ENCODE results near the gene SMCR8.
"Not testable (repeated sequence)": the region's sequence is repeated elsewhere in the genome, so short reads cannot be mapped to it uniquely, and the experiment has no call there.

SMCR8 gene

DNA sequence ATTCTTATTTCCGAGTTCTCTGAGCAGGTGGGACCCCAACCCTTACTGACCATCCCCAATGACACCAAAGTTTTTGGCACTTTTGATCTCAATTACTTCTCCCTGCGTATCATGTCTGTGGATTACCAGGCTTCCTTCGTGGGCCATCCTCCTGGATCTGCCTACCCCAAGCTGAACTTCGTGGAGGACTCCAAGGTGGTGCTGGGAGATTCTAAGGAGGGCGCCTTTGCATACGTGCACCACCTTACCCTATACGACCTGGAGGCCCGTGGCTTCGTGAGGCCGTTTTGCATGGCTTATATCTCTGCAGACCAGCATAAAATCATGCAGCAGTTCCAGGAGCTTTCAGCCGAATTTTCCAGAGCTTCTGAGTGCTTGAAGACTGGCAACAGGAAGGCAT lies 868 bp downstream of the SMCR8 start:
- no peak for DNase-seq (ENCODE audit: low read depth, low spot score)

DNA sequence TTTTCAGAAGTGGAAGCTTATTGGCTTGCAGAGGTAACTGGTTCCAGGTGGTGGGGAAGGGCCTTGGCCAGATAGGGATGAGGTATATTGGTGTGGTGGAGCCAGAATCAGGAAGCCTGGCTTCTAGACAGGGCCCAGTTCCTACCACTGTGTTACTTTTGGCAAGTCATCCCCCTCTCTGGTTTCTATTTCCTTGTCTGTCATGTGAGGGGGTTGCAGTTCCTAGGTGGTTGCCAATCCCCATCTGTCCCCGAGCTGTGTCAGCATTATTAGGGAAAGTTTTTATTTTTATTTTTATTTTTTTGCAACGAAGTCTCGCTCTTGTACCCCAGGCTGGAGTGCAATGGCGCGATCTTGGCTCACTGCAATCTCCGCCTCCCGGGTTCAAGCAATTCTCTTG lies 3.0 kb downstream of the SMCR8 start:
- no peak for DNase-seq (ENCODE audit: low read depth, low spot score)

DNA sequence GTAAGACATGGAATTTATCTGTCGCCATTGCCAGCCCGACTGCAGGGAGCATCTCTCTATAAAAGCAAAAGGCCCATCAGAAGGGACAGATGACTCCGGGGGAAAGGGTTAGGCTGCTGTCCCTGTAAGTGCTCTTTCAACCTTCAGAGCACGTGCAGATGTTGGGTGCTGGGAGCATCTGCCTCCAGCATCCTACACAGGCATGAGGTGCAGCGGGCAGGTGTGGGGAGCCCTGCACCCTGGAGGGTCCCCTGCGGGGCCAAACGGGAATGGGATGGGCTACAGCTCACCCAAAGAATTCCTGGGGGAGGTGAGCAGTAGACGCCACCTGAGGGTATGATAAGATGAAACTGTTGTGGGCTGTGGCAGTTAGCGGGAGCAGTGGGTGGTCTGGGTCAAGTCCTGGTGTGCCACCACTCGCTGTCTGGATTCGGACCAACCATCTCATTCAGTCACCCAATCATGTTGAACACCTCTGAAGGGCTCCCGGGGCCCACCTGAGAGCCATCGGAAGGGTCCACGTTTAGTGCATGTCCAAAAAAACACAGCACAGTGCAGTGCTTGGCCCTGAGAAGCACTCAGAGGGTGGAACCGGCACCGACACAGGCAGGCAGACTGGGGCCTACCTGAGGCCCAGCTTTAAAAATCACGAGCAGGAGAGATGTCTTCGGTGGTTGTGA lies 3.8 kb downstream of the SMCR8 start:
- no peak for DNase-seq (ENCODE audit: low read depth, low spot score)

DNA sequence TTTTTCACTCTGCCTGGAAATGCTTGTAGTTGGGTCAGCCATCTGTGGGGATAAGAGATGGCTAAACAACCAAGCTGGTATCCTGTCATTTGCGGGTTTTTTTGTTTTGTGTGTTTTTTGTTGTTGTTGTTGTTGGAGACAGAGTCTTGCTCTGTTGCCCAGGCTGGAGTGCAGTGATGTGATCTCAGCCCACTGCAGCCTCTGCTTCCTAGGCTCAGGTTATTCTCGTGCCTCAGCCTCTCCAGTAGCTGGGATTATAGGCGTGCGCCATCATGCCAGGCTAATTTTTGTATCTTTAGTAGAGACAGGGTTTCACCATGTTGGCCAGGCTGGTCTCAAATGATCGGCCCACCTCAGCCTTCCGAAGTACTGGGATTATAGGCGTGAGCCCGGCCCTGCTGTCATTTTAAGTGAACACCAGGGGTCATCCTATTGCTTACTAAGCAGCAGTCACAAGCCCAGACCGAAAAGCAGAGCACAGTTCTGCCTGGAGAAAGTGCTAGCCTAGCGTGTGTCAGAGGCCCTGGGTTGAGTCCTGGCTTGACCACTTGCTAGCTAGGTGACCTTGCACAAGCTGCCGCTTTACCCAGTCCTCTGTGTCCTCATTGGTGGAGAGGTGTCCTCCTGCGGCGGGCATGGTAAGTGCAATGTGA lies 4.6 kb downstream of the SMCR8 start:
- no peak for DNase-seq (ENCODE audit: low read depth, low spot score)

DNA sequence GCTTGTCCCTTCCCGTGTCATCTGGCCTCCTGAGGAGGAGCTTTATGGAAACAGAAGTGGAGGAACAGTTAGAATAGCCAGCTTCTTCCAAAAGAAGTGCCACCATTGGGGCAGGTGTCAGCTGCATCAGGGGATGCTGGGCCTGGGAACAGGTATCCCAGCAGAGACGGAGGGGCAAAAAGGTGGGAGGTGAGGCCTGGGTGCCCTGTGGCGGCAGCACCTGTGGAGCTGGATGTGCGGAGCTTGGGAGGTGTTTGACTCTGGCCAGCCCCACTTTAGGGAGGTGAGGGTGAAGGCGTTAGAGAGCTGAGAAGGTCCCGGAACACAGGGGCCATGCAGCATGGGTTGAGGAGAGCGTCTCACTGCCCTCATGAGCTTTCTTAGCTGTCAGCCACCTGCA lies 5.2 kb downstream of the SMCR8 start:
- no peak for DNase-seq (ENCODE audit: low read depth, low spot score)

DNA sequence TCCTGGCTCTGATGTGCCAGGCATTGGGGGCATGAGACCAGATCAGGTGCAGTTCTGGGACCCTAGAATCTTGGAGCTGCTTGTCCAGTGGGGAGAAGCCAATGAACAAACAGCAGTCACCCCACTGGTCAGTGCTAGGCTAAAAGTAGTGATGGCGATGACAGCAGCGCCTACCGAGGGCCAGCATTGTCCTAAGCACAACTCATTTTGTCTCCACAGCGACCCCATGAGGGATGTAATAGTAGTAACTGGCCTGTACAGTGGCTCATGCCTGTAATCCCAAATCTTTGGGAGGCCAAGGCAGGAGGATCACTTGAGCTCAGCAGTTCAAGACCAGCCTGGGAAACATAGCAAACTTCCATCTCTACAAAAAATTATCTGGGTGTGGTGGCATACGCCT lies 6.2 kb downstream of the SMCR8 start:
- no peak for DNase-seq (ENCODE audit: low read depth, low spot score)

DNA sequence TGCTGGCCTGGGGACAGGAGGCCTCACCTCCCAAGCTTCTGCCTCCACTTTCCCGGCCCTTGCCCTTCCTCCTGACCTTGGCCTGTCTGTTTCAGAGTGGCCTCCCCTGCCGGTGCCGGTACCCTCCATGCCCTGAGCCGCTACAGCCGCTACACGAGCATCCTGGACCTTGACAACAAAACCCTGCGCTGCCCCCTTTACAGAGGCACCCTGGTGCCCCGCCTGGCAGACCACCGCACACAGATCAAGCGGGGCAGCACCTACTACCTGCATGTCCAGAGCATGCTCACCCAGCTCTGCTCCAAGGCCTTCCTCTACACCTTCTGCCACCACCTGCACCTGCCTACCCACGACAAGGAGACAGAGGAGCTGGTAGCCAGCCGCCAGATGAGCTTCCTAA lies 7.4 kb downstream of the SMCR8 start:
- no peak for DNase-seq (ENCODE audit: low read depth, low spot score)

DNA sequence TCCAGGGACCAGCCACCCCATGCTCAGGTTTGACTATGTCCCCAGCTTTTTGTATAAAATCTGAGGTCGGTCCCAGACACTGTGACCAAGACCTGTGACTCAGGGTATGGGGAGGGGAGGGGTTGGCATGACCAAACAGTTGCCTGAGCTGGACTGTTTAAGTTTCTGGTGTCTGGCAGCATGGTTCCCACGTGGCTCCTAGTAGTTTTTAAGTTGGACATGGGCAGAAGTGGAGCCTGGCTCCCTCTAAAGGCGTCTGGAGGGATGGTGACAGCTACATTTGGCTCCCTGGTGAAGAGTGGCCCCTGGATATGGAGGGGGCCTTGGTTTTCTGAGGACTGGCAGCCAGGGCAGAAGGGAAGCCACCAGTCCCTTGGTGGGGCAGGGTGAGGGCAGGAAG lies 7.9 kb downstream of the SMCR8 start:
- DNase-seq (ENCODE audit: low read depth, low spot score), result no peak

DNA sequence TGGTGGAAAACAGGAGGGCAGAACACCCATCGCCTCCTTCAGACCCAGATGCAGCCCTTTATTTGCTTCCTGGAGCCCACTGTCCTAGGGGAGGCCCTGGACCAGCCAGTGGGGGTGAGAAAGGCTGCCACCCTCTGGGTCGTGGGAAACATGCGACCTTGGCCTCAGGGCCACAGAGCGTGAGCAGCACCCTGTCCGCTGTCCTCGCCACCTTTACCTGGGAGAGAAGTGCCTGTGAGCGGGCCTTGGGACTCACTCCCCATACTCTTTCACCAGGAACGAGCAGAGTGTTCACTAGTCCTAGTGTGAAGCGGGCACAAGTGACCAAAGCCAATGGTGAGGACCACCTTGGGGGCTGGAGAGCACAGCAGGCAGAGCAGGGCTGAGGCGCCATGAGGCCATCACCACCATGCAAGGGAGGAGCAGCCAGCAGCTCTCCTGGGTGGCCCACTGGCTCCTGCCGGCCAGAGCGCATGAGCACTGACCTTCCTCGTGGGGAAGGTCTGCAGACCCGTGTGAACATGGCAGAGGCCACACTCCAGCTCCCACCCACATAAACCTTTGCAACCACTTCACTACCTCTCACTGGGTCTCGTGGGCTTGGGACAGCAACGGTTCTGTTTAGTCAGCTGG lies 8.5 kb downstream of the SMCR8 start:
- DNase-seq (ENCODE audit: low read depth, low spot score), result no peak

DNA sequence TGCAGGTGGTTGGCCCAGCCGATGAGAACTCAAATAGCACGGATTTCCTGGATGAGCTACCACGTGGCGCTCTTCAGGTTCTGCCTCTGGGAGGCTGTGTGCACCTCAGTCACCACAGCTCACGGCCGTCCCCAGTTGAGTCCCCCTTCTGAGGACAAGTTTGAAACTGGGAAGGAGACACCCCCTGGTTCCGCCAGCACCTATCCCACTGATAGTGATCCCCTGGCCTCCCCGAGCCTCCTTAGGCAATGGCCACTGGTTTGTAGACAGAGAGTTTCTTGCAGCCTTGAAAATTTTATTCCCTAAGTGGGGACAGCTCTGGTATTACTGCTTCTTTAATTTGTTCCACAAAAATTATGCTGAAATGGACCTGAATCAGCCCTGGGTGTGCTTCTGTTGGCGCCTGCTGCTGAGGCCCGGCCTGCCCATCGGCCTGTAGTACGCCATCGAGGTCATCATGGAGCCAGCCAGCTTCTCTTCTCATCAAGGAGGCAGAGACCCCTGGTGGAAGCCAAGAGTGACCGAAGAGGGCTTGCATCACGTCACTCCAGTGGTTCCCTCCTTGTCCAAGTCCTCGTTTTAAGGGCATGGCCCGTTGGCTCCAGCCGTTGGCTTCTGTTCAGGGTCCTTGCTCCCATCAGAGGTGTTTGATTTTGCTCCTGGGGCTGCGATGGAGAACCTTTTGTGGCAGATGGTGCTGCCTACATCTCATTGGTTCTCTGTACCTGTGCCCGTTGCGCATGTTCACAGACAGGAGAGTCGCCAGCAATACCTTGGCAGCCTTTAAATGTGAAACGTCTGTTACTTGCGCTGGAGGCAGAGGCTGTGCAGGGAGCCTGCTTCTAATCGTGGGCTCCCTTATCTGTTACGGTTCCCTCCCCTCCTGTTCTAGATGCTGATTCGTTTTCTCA lies 9.3 kb downstream of the SMCR8 start:
- DNase-seq (ENCODE audit: low read depth, low spot score), result no peak

DNA sequence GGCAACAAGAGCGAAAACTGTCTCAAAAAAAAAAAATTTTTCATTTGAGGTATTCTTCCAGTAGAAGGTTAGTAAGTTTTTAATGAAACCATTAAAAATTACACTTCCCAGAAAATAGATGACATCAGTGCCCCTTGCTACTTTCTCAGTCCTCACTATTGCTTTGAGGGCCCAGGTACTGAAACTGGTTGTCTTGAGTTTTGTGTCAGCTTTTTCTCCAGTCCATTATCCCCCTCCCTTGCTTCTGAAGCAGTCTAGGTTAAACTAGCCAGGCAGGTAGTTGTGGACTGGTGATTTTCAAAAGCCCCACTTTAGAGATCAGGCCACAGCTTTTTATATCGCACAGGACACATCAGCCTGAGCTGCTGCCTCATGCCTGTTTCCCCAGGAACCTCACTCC lies 10.9 kb downstream of the SMCR8 start:
- DNase-seq (ENCODE audit: low read depth, low spot score), result no peak

DNA sequence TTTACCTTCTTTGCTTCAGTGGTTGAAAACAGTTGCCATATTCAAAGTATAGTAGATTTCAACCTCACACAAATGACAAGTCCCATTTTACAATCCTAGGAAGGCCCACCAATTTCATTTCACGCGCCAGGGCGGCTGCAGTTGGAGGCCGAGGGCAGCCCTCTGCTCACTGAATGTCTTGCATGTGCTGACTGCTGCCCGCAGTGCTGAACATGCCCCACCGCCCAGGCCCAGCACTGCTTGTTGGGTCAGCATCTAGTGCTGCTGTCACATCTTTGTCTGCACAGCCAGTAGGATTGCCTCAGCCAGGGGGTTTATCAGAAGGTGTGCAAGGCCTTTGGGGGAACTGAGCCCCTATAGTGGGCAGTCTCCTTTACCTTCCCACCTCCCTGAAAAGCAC lies 11.5 kb downstream of the SMCR8 start:
- DNase-seq (ENCODE audit: low read depth, low spot score), result no peak

DNA sequence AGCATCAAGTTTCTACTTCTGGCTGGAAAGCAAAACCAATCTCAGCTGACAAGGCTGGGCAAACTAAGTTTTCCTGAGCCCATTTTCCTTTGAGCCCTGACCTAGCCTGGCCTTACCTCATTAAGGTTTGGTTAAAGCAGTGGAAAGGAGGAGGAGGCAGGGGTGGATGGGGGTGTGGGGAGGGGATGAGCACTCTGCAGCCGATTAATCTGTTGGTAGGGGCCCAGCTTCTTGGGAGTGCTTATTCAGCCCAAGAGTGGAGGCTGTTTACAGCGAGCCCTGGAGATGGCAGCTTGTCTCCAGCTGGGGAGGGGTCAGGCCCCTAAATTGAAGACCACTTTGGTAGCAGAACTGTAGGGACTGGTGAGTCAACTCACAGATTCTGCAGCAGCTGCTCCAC lies 12.0 kb downstream of the SMCR8 start:
- DNase-seq (ENCODE audit: low read depth, low spot score), result no peak

DNA sequence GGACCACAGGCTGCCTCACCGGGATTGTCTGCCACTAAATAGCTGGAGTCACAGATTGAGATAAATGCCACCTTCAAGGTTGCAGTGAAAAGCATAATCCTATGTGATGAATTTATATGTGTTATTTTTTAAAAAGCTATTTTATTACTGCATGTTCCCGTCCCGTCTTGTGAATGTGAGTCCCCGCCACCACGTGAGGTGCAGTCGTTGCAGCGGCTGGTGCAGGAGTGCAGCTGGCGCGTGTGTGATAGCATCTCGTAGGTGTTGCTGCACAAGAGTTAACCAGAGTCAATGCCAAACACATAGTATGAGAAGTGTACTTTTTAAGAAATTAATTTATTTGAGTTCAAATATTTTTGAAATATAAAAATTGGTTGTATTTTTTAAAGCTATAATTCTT lies 12.5 kb downstream of the SMCR8 start:
- DNase-seq (ENCODE audit: low read depth, low spot score), result no peak

DNA sequence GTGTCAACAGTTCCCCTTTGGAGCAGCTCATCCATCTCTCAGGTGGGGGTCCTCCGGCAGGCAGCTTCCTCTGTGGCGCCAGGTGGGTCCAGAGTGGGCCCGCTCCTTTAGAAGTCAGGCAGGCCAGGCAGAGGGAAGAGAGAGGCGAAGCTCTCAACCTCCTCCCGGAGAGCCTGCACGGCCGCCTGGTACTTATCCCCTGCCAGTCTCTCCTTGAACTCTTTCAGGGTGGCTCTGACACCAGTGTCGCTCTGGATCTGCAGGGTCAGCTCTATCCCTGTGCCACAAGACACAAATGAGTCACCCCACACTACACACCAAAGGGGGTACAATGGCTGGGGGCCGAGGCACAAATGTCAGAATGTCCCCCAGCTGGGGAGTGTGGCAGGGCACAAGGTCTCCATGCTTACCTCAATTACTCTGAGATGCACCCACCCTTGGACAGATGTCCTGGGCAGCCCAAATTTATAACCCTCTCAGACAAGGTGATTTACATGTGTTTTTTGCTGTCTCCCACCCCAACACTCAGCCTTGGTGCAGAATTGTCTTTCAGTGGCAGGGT lies 13.6 kb downstream of the SMCR8 start:
- DNase-seq (ENCODE audit: low read depth, low spot score), result no peak

DNA sequence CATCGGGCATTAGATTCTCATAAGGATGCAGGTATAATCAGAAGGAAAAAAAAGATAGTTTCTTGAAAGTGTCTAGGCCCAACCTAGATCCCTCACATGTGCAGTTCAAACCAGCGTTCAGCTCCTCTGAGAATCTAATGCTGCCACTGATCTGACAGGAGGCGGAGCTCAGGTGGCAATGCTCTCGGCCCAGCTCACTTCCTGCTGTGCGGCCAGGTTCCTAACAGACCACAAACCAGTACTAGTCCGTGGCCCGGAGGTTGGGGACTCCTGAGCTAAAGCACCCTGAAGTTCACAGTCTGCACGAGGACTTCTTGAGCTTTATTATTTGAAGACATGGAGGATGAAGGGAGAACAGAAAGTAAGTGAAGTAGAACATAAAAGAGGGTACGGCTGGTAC lies 16.8 kb downstream of the SMCR8 start:
- no peak for DNase-seq (ENCODE audit: low read depth, low spot score)

DNA sequence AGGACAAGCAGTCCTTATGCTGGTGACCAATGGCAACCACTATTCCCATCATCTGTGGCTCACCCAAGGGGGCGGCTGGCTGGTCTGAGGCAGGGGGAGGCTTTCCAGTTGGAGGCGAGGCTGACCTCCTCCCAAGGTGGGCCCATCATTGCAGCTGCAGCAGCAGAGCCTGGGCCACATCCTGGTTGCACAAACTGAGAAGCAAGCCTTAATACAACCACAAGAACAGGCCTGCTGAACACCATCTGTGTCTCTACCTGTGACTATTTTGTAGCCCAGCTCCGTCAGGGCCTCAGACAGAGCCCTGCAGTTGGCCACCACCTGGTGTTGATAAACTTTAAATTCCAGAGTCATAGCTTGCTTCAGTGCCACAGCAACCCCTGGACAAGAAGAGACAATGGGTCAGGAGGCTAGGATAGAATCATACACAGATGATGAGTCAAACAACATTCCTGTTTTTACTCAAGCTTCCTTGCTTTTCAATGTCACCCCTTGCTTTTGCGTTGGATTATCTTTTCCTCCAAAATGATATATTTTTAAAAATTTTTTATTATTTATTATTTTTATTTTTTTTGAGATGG lies 17.9 kb downstream of the SMCR8 start:
- DNase-seq (ENCODE audit: low read depth, low spot score), result no peak

DNA sequence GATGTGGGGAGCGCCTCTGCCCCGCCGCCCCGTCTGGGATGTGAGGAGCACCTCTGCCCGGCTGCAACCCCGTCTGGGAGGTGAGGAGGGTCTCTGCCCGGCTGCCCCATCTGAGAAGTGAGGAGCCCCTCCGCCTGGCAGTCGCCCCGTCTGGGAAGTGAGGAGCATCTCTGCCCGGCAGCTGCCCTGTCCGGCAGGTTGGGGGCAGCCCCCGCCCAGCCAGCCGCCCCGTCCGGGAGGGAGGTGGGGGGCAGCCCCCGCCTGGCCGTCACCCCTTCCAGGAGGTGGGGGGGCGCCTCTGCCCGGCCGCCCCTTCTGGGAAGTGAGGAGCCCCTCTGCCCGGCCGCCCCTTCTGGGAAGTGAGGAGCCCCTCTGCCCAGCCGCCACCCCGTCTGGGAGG lies 23.1 kb downstream of the SMCR8 start:
- DNase-seq (ENCODE audit: low read depth, low spot score), result not testable (repeated sequence)

DNA sequence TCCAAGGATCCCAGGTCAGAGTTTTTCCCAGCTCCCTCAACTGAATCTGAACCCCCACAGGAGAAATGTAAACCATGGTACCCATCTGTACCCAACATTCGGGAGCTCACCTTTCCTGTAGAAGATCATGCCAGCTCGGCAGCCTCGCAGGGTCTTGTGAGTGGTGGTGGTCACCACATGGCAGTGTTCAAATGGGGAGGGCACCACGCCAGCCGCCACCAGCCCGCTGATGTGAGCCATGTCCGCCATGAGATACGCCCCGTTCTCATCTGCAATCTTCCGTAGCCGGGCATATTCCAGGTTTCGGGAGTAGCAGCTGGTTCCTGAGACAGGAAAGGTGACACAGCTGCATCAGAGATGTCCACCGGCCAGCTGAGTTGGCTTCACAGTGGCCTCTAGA lies 24.8 kb downstream of the SMCR8 start:
- no peak for DNase-seq (ENCODE audit: low read depth, low spot score)

DNA sequence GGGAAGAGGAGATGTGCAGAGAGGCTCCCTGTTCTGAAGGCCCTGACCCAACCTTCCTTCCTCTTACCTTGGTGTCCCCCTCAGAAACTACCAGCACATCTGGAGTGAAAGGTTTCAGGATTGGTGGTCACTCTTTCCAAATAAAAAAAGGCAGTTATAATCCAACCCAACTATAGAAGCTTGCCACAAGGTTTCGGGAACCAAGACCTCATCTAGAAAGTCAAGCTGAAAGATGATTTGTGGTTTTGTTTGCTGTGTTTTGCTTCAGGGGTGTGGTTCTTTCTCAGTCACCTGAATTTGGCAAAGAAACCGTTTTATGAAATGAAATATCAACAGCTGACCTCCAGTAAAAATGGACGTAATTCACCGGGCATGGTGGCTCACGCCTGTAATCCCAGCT lies 28.9 kb downstream of the SMCR8 start:
- DNase-seq (ENCODE audit: low read depth, low spot score), result no peak

DNA sequence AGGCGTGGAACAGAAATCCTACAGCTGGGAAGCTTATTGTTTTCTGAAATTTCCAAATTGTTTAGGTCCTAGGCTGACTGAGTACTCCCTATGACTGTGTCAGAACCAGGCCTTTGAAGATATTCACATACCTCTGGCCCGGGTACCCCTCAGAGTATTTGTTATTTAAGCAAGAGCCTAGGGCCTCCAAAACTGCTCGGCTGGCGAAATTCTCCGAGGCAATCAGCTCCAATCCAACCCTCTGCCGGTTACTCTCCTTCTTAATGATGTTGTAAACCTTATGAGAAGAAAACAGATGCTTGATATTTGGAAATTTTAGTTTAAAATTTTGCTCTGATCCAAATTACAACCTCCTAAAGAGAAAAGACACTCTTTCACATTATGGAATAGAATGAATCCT lies 38.4 kb downstream of the SMCR8 start:
- DNase-seq (ENCODE audit: low read depth, low spot score), result no peak

DNA sequence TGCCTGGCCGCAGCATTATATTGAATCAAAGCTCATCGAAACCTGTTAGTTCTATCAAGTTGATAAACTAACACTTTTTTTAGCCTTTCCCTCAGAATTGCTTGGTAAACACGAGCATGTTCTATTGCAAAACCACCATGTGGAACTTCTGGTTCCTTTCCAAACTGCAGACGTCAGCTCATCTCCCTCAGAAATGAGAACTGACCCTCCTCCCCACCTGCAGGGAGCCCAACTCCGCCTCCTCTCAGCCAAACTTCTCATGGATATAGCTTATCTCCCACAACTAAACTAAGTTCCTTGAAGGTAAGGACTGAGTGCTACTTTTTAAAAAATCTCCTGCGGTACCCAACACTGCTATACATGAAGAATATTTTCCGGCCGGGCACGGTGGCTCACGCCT lies 41.5 kb downstream of the SMCR8 start:
- peak; percentile 28 for DNase-seq (ENCODE audit: low read depth, low spot score)
